ENCODE data around the gene KCND2. TPM values are rescaled to one million over a fixed set of nuclear protein-coding genes. Genes with fewer than 3 reads are reported as not detected.
"Not testable (repeated sequence)": the region's sequence is repeated elsewhere in the genome, so short reads cannot be mapped to it uniquely, and the experiment has no call there.

The KCND2 gene
- total RNA-seq, 1 donor from 2014 or later = 51.8 TPM

GRCh38 chr7:120564145-120564544 lies 291.2 kb downstream of the KCND2 start:
- no peak for FAIRE-seq
- DNase-seq (ENCODE audit: low spot score in 2 of 2) = no peak

GRCh38 chr7:120567204-120567603 lies 294.2 kb downstream of the KCND2 start:
- DNase-seq (ENCODE audit: low spot score in 2 of 2) = no peak
- no peak for FAIRE-seq

GRCh38 chr7:120578657-120579056 lies 305.7 kb downstream of the KCND2 start:
- DNase-seq (ENCODE audit: low spot score in 2 of 2) = not testable (repeated sequence)
- peak; percentile 57 for FAIRE-seq

DNA sequence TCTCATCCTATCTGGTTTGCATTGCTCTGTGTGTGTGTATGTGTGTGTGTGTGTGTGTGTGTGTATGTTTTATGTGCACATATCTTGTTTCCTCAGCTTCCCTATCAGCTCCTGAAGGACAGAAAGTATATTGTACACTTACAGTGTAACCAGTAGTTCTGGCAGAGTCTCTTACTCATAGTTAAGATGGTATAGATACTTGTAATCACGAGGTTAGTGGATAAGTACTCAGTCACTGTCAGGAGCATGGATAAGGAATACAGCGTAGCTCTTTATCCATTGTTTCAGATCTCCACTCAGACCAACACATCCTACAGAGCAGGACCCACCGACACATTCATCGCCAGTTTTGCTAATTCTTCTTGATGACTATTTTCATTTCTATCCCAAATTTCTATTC lies 309.9 kb downstream of the KCND2 start:
- FAIRE-seq = no peak
- no peak for DNase-seq (ENCODE audit: low spot score in 2 of 2)

GRCh38 chr7:120583899-120584586 lies 311.1 kb downstream of the KCND2 start:
- FAIRE-seq (no peak), DNase-seq (ENCODE audit: low spot score in 2 of 2) (no peak)

- peak; percentile 53 for FAIRE-seq
- no peak for DNase-seq (ENCODE audit: low spot score in 2 of 2)
Measured at GRCh38 chr7:120586571-120586970, 313.6 kb downstream of the KCND2 start.

DNA sequence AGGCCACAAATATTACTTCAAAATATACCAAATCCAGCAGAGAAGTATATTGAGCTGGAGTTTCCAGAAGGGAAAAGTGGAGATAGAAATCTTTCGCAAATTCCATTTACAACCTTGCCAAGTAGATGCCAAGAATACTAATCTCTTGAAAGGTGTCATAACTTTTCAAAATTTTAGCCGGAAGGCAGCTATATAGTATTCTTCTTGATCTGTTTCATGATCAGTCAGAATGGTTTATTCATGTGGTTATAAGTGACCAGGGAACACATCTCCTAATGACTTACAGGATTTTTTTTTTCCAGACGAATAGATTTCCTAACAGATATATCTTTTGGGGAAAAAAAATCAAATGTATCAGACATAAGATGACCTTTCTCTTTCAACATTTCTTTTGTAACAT lies 314.3 kb downstream of the KCND2 start:
- FAIRE-seq (no peak), DNase-seq (ENCODE audit: low spot score in 2 of 2) (no peak)

DNA sequence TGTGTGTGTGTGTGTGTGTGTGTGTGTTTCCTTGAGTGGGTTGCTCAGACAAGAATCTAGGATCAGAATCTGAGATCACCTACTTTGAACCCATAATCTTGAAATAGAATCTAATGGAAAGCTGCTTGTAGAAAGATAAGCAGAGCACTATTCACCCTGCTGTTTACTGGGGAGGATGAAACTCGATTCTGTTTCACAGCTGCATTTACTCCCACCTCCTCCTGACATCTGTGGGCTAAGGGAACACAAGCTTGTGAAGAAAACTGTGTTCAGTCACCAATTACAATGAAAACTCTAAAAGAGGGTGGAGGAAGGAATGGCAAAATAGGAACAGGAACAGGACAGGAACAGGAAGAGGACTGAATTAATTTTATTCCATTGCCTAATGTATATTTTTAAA lies 315.4 kb downstream of the KCND2 start:
- FAIRE-seq = no peak

GRCh38 chr7:120588862-120589261 lies 315.9 kb downstream of the KCND2 start:
- DNase-seq (ENCODE audit: low spot score in 2 of 2) = no peak
- no peak for FAIRE-seq

More for the DNA sequence above, 315.4 kb downstream of the KCND2 start:
- DNase-seq (ENCODE audit: low spot score in 2 of 2) = no peak

DNA sequence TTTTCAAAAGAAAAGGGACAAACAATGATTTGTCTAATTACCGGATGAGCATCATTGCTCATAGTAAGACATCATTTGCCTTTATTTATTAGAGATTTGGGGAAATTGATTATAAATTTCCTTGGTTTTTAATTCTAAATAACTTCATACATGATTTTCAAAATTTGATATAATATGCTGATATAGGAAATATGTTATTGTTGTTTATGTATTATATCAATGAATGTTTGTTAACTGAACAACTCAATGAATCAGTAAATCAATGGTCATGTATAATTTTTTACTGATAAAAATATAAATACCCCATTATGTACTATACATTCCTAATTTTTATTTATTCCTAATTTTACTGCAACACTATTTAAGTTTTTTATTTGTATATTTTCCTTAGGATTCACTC lies 327.6 kb downstream of the KCND2 start:
- FAIRE-seq (peak; percentile 3), DNase-seq (ENCODE audit: low spot score in 2 of 2) (no peak)

DNA sequence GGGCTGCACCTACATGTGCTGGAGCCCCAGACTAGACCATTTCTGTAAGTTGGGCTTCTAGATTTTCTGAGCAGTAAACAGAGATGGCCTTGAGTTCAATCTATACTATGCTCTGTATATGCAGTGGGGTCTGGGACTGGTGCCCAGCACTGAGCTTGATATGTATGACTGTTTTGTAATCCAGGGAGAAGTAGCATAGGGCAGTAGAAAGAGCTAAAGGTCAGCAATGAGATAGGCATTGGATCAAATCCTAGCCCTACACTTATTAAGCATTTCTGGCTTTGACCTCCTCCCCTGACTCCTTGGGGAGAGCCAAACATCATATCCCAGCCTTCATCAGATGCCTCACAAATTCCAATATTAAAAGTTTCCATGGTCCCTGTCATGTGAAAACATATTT lies 330.4 kb downstream of the KCND2 start:
- no peak for FAIRE-seq

DNA sequence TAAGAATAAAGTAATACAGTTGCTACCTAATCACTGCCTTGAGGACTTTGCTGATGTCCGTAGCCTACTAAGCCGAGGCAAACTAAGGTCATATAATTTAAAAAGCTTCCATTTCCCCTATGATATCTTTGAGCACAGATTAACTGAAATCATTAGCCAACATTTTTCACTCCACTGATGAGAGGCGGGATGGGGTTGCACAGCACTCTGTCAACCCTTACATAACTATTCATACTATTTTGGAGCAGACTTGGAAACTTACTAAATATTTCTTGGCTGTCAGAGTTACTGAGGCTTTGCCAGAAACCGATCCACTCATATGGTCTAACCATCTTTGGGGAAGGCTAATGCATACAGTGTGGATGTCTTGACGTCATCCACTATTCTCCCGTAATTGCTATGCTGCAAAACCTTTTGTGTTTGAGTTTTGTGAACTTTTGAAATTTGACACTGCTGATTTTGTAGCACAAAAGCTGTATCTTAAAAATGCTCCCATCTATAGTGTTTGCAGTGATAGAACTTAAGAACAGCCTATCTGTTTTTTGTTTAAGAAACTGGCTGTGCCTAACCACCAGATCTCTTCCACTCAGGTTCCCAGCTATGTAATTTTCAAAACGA lies 336.3 kb downstream of the KCND2 start:
- no peak for FAIRE-seq

More for the DNA sequence above, 330.4 kb downstream of the KCND2 start:
- DNase-seq (ENCODE audit: low spot score in 2 of 2) = no peak

DNA sequence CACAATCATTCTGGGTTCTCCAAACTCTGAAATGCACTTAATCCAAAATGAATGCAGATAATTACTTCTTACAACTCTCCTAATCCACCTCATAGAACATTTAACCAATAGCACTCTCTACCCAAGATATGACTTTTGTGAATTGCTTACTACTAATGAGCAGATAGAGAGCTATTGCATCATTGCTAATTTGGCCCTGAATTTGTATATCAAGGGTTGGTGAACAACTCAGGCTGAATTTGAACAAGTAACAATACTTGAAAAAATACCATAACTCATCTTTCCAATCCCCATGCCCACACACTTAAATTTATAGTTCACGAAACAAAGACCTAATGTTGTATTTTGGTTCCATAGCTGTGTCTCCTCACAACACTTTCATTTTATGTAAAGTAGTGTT lies 339.0 kb downstream of the KCND2 start:
- FAIRE-seq (no peak), DNase-seq (ENCODE audit: low spot score in 2 of 2) (no peak)

More for the DNA sequence above, 336.3 kb downstream of the KCND2 start:
- no peak for DNase-seq (ENCODE audit: low spot score in 2 of 2)

DNA sequence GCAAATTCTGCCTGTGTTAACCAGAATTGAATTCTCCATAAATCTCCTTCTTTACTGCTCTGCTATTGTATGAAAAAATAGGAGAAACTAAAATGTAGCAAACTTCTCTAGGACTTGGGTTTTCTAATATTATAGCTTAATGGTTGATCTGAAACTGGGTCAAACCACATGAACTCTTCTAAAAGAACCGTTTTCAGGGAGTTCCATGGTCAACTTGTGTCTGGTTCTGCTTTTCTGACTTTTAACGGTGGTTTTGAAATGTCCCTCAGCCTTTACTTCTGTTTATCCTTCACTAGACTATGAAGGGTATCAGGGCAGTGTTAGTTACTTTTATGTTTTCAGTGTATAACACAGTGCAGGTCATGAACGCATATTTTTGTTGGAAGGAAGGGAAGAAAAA lies 342.7 kb downstream of the KCND2 start:
- FAIRE-seq (no peak), DNase-seq (ENCODE audit: low spot score in 2 of 2) (no peak)

- FAIRE-seq = no peak
- DNase-seq (ENCODE audit: low spot score in 2 of 2) = no peak
Measured at GRCh38 chr7:120617275-120617674, 344.3 kb downstream of the KCND2 start.

DNA sequence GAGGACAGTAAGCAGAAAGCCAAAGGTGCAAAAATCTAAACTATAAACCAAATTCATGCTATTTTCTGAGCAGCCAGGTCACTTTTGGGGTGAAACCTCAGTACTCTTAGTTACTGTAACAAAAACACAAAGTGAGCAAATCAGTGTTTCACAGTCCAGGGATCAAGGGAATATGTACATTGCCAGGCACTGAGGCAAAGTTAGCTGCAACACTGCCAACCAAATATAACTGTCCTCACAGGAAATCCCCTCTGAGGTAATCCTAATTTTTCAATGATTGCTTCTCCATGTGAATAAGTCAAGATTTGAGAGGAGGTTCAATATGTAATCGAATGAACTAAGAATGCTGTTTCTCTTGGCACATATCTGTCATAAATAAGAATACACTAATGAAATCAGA lies 355.3 kb downstream of the KCND2 start:
- DNase-seq (ENCODE audit: low spot score in 2 of 2) (no peak), FAIRE-seq (no peak)

- FAIRE-seq = no peak
- no peak for DNase-seq (ENCODE audit: low spot score in 2 of 2)
Measured at GRCh38 chr7:120639884-120640283, 366.9 kb downstream of the KCND2 start.

DNA sequence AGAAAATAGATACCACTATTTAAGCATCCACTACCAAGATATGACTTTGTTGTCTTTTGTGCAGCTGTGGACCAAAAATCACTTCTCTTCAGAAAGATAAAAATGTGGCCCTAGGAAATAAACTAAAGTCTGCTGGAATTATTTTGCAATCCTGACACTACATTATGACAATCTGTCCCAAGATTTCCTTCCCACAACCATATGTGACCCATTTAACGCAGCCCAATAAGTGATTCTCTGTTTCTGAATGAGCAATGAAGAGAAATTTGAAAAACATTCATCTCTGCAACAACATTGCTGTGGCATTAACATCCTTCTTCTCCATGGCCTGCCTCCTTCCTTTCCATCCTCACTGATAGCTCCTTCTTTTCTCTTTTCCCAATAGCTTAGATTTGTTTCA lies 373.0 kb downstream of the KCND2 start:
- DNase-seq (ENCODE audit: low spot score in 2 of 2) = no peak
- FAIRE-seq = no peak

- no peak for FAIRE-seq
- no peak for DNase-seq (ENCODE audit: low spot score in 2 of 2)
Measured at GRCh38 chr7:120654241-120654640, 381.3 kb downstream of the KCND2 start.

DNA sequence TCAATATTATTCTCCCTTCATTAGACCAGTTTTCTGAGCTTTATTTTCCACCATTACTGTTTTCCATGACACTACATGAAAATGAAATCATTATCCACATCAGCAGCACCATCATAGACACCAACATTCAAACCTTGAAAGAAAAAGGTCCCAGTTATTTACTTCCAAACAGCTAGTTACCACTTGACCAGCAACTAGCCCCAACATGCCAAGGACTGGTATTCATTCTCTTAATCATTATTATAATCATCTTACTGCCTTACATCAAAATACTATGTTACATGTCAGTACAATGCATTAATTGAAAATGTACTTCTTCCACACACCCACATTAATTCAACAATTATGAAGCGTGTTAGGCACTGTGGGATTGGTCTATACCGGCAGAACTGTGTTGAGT lies 385.5 kb downstream of the KCND2 start:
- DNase-seq (ENCODE audit: low spot score in 2 of 2) (no peak), FAIRE-seq (no peak)

DNA sequence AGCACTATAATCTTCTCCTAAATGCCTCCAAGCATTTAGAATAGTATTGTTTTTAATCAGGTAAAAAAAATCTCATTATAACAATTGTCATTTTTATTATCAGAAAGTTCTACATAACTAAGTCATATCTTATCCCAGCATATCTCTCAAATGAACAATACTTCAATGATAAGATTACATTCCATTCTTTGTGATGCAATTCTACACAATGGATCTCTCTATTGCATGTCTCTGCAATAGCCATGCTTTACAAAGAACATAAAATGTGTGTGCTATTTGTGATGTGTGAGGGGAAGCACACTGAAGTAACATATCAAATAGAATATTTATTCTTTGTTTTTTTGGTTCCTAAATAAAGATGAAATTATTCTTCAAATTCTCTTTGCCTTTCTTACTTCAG lies 389.3 kb downstream of the KCND2 start:
- FAIRE-seq (no peak), DNase-seq (ENCODE audit: low spot score in 2 of 2) (no peak)

- FAIRE-seq (no peak), DNase-seq (ENCODE audit: low spot score in 2 of 2) (no peak)
Measured at GRCh38 chr7:120665068-120665467, 392.1 kb downstream of the KCND2 start.
